Putamen (tissue), 1 donor: ENCODE measurements around the gene RLN3.

Experiments
- DNase-seq: peaks from one replicate; pipeline ENCODE4 v3.0.0-alpha.2; 2016; ENCODE audit warnings: low spot score

RLN3 gene

DNA sequence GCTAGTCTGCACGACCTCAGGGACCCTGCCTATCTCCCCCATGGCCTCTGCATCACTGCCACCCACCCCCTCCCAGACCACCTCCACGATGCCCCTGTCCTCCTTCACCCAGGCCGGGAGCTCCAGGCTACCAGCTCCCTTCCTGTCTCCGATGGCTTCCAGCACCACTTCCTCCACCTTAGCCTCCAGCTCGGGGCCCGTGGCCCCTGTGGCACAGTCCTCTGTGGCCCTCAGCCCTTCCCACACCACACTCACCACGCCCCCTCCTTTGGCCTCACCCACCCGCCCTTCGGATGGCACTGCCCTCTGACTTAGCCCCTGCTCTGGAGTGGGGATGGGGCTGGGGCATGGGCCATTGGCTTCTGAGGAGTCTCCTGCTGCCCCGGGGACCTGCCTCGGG lies 26.8 kb downstream of the RLN3 start:
- no peak for DNase-seq

DNA sequence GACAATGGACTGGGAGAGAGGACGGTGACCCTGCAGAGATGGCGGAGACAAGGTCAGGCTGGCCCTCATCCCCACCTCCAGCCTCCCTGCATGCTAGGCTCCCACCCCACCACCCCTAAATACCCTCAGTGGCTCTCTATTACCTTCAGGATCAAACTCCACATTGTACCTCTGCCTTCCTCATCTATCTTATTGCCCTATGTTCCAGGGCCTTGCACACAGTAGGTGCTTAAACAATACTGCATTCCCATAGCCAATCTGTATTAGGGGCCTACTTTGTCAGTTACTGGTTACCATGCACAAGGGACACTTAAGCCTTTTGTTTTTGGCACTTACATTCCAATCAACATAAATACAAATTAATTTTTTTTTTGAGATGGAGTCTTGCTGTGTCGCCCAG lies 27.4 kb downstream of the RLN3 start:
- no peak for DNase-seq

DNA sequence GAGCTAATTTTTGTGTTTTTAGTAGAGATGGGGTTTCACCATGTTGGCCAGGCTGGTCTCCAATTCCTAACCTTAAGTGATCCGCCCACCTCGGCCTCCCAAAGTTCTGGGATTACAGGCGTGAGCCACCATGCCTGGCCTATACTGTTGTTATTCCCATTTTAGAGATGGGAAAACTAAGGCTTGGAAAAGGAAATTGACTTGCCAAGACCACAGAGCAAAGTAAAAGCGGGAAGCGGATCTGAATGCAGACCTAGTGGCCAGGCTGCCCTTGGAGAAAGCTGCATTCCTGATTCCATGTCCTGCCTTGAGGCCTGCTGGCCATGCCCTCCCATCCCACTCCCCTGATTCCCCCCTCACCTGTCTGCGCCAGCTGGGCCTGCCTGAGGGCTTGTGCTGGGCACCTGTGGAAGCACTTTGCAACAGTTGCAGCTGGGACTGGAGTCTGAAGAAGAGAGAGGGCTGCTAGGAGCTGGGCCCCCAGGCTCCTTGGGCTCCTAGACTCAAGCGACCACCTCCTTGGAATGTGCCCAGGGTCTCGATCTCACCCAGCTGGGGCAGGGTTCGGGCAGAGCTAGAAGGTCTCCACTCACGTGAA lies 28.2 kb downstream of the RLN3 start:
- no peak for DNase-seq

DNA sequence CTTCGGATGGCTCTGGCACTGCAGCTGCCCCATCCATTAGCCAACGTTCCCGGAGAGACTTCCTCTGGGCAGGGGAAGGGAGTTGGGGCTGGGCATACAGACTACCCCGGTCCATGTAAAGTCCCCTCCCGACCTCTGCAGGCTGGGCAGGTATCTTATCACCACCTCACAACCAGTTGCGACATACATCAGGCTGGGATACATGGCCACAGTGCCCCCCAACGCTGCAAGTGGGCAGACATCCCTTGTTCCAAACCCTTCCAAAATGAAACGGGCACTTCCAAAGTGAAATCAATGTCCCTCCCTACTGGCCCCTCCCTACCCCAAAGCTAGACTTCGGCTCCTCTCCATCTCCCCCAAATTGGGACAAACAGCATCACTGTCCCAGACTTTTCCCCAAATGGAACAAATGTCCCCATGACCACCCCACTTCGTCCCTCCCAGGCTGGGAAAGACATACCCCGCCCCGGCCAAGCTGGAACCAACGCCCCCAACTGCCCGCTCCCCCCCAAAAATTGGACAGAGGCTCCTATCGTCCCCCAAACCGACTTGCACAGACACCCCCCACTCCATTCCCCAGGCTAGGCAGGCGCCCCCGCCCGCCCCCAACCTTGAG lies 28.9 kb downstream of the RLN3 start:
- DNase-seq: no peak

DNA sequence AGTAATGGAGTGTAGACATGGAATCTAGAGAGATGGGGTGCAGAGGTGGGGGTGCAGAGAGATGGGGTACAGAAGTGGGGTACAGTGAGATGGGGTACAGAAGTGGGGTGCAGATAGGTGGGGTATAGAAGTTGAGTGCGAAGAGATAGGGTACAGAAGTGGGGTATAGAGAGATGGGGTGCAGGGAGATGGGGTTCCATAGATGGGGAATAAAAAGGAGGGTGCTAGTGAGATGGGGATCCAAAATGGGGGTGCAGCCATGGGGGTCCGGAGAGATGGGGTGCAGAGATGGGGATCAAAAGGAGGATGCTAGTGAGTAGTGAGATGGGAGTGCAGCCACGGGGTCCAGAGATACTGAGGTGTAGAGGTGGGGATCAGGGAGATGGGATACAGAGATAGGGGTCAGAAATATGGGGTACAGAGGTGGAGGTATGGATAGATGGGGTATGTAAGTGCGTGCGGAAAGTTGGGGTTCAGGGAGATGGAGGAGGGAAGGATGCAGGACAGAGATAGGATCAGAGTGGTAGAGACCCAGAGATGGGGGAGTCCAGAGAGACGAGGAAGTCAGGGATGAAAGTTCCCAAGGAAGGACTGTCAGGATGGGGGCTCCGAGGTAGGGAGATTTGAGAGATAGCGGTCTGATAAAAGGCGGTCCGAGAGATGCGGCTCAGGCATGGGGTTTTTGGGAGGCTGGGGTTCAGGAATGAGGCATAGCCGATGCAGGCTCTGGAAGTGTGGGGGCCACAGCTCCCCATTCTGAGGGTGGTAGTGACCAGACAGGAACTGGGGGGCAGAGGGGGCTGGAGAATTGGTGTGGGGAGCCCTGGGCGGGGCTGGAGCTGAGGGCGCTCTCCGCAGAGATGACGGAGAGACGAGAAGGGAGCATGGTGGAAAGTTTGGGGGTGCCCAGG lies 30.5 kb downstream of the RLN3 start:
- no peak for DNase-seq

DNA sequence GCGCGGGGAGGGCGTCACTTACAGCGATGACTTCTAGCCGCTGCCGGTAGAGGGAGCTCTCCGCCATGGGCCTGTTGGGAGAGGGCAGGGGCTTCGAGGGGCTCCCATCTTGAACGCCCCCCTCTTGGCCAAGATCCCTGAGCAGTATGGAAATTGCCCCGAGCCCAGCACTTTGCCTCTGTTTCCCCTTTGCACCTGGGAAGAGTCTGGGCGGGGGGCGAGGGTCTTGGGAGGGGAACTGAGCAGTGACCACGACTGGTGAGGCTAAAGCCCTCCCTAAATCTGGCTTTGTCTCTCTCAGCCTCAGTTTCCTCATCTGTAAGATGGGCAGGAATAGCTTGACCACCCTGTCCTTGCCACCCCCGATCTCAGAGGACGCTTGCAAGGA lies 31.1 kb downstream of the RLN3 start:
- DNase-seq: no peak

DNA sequence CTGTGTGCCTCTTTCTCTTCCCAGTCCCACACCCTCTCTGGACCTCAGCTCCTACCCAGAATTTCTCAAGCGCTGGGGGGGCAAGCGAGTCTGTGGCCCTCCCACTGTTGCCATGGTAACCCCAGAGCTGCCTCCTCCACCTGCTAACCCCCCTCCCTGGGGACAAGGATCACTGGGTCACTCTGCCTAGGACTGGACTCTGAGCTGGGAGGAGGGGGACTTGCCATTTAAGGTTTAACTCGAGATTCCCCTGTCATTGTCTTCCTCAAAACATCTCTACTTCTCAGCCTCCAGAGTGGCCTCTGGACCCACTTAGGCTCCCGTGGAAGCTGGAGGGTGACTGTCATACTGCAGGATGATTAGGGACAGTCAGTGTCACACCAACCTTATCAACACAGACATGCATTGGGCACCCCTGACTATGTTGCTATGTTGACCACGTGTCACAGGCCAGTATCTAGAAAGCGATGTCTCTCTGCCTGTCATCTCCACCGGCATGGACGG lies 31.8 kb downstream of the RLN3 start:
- DNase-seq: no peak

DNA sequence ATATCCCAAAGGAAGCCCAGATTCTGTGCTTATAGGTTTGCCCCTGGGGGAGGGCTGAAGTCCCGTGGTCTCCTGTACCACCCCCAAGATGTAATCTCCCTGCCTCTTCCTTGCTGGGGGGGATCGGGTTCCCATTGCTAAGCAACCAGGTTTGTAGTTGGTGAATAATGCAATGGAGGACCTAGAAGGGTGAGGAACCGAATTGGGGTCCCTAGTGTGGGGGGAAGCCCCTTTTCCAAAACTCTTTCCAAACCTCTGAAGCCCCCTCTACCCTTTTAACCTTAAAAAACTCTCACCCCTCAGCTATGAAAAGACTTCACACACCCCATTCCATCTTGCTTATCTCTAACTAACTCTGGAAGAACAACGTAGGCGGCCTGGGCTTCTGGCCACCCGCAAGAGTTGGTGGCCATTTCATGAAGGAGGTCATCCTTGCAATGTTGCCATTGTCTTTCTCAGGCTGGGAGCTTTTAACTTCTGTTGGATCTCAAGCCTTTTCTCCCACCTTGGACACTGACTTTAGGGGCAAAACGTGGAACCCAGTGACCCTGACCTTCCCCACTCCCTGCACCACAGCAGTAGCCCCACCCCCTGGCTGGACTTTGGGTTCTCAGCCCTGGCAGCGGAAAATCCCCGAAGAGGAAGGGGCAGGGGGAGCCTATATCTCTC lies 33.3 kb downstream of the RLN3 start:
- no peak for DNase-seq

DNA sequence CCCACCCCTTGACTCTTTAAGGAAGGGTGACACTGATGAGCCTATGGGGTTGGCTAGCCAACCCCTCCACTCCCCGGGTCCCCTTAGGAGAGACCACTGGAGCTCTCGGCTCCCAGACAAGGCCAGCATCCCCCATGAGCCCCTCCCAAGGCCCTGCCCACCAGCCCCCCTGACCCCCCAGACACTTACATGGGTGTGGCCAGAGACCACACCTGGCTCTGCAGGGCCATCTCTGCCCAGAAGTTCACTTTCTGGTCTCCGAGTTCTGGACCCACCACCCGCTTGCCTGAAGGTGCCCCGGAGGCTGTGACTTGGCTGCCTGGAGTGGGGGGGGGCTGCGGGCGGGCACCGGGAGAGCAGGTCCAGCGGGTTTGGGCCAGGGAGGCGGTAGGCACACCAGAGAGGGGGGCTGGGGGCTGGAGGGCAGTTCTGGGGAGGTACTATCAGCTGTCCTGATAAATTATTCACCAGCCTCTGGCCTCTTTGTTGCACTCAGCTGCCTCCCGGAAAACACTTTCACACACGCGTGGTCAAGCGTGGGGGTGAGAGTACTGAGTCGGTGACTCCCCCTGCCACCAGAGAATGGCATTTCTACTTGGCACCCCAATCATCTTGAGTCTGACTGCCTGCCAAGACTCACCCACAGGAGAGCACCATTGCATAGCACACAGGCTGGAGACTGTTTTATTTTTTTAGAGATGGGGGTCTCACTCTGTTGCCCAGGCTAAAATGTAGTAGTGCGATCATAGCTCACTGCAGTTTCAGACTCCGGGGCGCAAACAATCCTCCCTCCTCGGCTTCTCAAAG lies 34.0 kb downstream of the RLN3 start, which contains the start of gene PALM3:
Gene PALM3, minus strand, starts transcription at position 326 of the 807 bp plus-strand sequence. Its CDS starts 96 bp downstream, at position 230.
- DNase-seq: no peak

DNA sequence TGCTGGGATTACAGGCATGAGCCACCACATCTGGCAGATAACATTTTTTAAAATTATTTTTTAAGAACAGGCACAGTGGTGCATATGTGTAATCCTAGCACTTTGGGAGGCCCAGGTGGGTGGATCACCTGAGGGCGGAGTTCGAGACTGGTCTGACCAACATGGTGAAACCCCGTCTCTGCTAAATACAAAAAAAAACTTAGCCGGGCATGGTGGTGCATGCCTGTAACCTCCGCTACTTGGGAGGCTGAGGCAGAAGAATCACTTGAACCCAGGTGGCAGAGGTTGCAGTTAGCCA lies 34.6 kb downstream of the RLN3 start:
- DNase-seq: no peak

DNA sequence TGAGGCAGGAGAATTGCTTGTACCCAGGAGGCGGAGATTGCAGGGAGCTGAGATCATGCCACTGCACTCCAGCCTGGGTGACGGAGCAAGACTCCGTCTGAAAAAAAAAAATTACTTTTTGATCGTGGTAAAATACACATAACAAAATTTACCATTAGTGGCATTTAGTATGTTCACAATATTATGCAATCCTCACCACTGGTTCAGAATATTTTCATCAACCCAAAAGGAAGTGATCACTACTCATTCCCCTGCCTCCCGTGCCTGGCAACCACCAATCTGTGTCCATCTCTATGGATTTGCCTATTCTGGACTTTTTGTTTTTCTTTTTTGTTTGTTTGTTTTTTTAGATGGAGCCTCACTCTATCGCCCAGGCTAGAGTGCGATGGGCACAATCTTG lies 35.2 kb downstream of the RLN3 start:
- DNase-seq: no peak

DNA sequence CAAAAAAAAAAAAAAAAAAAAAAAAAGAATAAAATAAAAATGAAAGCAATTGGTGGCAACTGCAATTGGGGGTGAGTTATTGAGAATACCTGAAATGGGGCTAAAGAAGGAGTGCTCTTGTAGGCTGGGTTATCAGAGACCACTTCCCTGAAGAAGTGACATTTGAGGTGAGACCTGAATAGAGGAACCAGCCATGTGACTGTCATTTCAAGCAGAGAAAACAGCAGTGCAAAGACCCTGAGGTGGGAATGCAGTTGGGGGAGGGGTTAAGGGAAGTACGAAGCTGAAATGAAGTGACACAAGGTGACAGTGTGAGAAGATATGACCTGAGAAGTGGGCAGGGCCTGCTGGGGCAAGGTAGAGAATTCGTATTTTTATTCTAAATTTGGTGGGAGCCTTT lies 38.2 kb downstream of the RLN3 start:
- no peak for DNase-seq

DNA sequence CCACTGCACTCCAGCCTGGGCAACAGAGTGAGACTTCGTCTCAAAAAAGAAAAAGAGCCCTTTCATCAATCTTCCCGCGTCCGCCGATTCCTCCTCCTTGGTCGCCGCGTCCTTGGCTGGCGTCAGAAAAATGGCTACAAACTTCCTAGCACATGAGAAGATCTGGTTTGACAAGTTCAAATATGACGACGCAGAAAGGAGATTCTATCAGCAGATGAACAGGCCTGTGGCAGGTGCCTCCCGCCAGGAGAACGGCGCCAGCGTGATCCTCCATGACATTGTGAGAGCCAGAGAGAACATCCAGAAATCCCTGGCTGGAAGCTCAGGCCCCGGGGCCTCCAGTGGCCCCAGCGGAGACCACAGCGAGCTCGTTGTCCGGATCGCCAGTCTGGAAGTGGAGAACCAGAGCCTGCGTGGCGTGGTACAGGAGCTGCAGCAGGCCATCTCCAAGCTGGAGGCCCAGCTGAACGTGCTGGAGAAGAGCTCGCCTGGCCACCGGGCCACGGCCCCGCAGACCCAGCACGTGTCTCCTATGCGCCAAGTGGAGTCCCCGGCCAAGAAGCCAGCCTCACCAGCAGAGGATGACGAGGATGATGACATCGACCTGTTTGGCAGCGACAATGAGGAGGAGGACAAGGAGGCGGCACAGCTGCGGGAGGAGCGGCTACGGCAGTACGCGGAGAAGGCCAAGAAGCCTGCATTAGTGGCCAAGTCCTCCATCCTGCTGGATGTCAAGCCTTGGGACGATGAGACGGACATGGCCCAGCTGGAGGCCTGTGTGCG lies 42.5 kb downstream of the RLN3 start:
- no peak for DNase-seq

DNA sequence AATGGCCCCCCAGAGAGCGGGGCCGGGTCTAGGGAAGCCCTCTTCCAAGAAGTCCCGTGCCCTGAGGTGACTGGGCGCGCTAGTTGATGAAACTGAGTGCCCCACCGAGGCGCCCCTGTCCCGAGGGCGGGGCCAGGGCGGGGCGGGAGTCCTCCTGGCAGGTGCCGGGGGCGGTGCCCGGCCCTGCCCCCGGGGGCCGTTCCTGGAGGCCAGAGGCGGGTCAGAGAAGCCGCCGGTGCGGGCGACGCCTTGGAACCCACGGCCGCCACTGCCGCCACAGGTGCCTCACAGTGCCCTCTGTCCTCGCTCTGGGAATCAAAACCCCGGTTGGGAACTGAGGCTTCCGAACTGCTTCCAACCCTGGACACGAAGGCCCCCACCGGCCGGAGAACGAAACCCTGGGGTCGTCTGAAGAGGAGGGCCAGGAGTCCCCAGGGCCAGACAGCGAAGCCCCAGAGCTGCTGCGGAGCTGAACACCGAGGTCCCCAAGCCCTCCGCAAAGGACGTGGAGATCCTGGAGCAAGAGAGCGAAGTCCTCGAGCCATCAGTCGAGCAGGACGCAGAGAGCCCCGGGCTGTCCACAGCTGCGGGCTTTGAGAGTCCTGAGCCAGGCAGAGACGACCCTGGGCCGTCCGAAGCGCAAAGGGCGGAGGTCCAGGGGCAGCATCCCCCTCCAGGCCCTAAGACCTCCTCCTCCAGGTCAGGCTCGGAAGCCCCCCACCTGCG lies 44.8 kb downstream of the RLN3 start, which contains the start of gene MISP3:
Gene MISP3, plus strand, starts transcription at position 252 of the 726 bp plus-strand sequence. CDS start 524 bp downstream, outside the sequence.
- DNase-seq: no peak

DNA sequence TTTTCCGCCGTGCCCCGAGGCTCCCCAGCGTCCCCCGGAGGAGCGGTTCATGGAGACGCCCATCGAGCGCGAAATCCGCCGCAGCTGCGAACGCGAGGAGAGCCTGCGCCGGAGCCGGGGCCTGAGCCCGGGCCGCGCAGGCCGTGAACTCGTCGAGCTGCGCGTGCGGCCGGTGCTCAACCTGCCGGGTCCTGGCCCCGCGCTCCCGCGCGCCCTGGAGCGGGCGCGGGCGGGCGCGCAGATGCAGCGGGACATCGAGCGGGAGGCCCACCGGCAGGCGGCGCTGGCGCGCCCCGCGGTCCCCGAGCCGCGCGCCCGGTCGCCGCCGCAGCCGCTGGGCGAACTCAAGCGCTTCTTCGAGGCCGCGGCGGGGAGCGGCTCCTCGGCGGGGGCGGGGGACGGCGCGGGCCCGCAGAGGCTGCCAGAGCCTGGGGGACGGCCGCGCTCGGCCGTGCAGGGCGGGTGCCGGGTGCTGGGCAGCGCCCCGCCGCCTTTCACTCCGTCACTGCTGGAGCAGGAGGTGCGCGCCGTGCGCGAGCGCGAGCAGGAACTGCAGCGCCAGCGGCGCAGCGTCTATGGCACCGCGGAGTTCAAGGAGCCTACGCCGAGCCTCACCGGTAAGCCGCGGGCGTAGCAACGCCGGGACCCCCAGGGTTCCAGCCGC lies 45.4 kb downstream of the RLN3 start:
- peak; percentile 77 for DNase-seq

DNA sequence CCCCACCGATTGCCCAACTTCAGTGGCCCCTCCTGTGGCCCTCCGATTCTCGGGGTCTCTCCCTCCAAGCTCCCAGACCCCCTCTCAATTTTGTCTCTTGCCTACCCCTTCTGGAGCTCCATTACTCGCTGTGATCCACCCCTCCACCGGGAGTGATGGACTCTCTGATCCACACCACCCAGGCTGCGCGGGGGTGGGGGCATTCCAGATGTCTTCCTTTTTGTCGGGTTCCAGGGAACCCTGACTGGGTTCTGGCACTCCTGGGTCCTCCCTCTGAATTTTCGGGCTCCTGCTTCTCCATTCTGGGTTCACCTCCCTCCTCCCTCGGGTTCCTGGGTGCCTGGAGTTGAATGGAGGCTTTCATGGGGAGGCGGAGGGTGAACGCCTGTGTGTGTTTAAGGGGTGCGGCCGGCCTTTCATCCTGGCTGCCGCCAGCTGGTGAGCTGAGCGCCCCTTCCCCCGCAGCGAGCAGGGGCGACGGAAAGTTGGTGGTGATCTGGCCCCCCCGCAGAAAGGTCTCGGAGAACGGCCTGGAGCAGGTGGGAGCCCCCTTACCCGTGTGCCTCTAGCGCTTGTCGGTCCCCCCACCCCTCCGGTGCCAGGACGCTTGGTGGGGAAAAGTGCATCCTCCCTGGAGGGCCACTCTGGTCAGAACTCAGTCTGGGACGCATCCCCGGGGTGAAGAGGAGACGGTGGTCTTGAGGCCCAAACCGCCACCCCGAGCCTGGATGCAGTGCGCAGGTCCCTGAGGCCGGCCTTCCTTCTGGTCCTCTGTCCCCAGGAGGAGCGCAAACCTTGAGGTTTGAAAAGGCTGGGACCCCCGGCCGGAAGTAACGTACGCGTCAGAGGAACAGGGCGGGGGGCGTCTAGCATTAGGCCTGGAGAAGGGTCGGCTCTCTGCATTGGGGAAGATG lies 46.2 kb downstream of the RLN3 start:
- DNase-seq: no peak

DNA sequence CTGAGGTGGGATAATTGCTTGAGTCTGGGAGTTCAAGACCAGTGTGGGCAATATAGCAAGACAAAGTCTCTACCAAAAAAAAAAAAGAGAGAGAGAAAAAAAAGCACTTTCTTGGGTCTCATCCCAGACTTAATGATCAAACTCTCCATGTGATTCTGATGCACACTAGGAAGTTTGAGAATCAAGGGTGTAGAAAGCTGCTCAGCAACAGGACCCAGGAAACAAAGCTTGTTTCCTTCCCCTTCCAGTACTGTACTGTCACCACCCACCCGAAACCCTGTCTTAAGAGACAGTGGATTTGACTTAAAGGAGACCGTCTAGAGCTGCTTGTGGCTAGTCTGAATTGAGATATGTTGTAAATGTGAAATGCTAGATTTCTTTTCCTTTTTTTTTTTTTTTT lies 50.5 kb downstream of the RLN3 start:
- no peak for DNase-seq
